ENCODE results near the gene KRT33B.

- no peak for TF ChIP-seq CTCF (IDR thresholded peaks at IDR 0.05; ENCODE audit: insufficient read depth, low read length, poor library complexity, severe bottlenecking)
- TF ChIP-seq EZH2phosphoT487 (conservative IDR thresholded peaks at IDR 0.05; ENCODE audit: low read length) = no peak
Observed at GRCh38 chr17:41413353-41413957, 43.8 kb upstream of the KRT33B start.

All from SU-DHL-6 (cell line).